SK-N-SH (cell line): ENCODE results near the gene TYW1B. TPM values are rescaled to one million over a fixed set of nuclear protein-coding genes. Genes with fewer than 3 reads are reported as not detected.
"Not testable (repeated sequence)": the region's sequence is repeated elsewhere in the genome, so short reads cannot be mapped to it uniquely, and the experiment has no call there.

Source experiments
- CTCF ChIA-PET: fragments of 300-600, 350-600 bp; formaldehyde crosslinking; extraction: SDS; loops from one replicate; lab custom pipeline; 2021; lab: Yijun Ruan, JAX
- POLR2A ChIA-PET: fragments of 350-600 bp; sonication (Branson Sonifier 250); formaldehyde crosslinking; extraction: SDS; loops from one replicate; lab custom pipeline; 2020; ENCODE audit warnings: antibody characterized with exemption, inconsistent platforms; lab: Yijun Ruan, JAX
- DNase-seq: peaks from one replicate; pipeline ENCODE4 v3.0.0; 2012
- H2AFZ ChIP-seq: fragments of 200-600 bp; sonication (generic); 2 replicates; pipeline ENCODE4 v1.8.1; 2016; ENCODE audit warnings: antibody characterized with exemption, mild to moderate bottlenecking, low read depth
- H3F3A ChIP-seq: fragments of 200-600 bp; sonication (generic); replicated peaks from 2 replicates; pipeline ENCODE3; 2016; ENCODE audit warnings: antibody characterized with exemption, mild to moderate bottlenecking; ENCODE audit not compliant: insufficient read depth
- H3K27ac ChIP-seq, 2 experiments: fragments of 200-500 bp in 1 of 2; fragments of 200-600 bp in 1 of 2; sonication (Bioruptor generic) in 1 of 2; sonication (generic), shearing (Covaris generic) in 1 of 2; 2 replicates each; pipeline versions ENCODE4 v1.5.1 to v1.6.1; 2014 to 2016; ENCODE audit warnings: low read depth in 2 of 2, inconsistent platforms in 1 of 2, low read length in 1 of 2, mild to moderate bottlenecking in 1 of 2, mixed read lengths in 1 of 2
- H3K27me3 ChIP-seq: fragments of 200-600 bp; sonication (generic), shearing (Covaris generic); 2 replicates; pipeline ENCODE4 v1.6.1; 2016; ENCODE audit warnings: mixed run types; ENCODE audit not compliant: insufficient read depth
- H3K36me3 ChIP-seq, 2 experiments: fragments of 200-500 bp in 1 of 2; fragments of 200-600 bp in 1 of 2; sonication (Bioruptor generic) in 1 of 2; sonication (generic) in 1 of 2; replicated peaks in 1 of 2; 2 replicates each; pipeline versions ENCODE3 to v1.5.1; 2014 to 2016; ENCODE audit warnings: low read length in 1 of 2, mild to moderate bottlenecking in 1 of 2; ENCODE audit not compliant: insufficient read depth in 2 of 2, control insufficient read depth in 1 of 2
- H3K4me1 ChIP-seq, 2 experiments: fragments of 200-500 bp in 1 of 2; fragments of 200-600 bp in 1 of 2; sonication (Bioruptor generic) in 1 of 2; sonication (generic), shearing (Covaris generic) in 1 of 2; 2 replicates each; pipeline versions ENCODE4 v1.5.1 to v1.6.1; 2014 to 2016; ENCODE audit warnings: low read depth in 1 of 2, low read length in 1 of 2, mixed run types in 1 of 2; ENCODE audit not compliant: insufficient read depth in 2 of 2, control insufficient read depth in 1 of 2
- H3K4me2 ChIP-seq: fragments of 200-600 bp; sonication (generic), shearing (Covaris generic); 2 replicates; pipeline ENCODE4 v1.6.1; 2017; ENCODE audit warnings: mixed run types
- H3K4me3 ChIP-seq, 2 experiments: fragments of 200-500 bp in 1 of 2; fragments of 200-600 bp in 1 of 2; sonication (Bioruptor generic) in 1 of 2; sonication (generic), shearing (Covaris generic) in 1 of 2; 2 replicates each; pipeline versions ENCODE4 v1.5.1 to v1.8.1; 2014 to 2016; ENCODE audit warnings: low read depth in 2 of 2, inconsistent platforms in 1 of 2, low read length in 1 of 2, mild to moderate bottlenecking in 1 of 2, mixed read lengths in 1 of 2, moderate library complexity in 1 of 2
- H3K79me2 ChIP-seq: fragments of 200-600 bp; sonication (generic); 2 replicates; pipeline ENCODE4 v1.8.1; 2017; ENCODE audit warnings: mild to moderate bottlenecking; ENCODE audit not compliant: insufficient read depth
- H3K9ac ChIP-seq: fragments of 200-600 bp; sonication (generic); 2 replicates; pipeline ENCODE4 v1.6.1; 2017; ENCODE audit warnings: mixed run types
- H3K9me2 ChIP-seq: fragments of 200-600 bp; sonication (generic); 2 replicates; pipeline ENCODE4 v1.6.1; 2017; ENCODE audit warnings: mixed run types
- H3K9me3 ChIP-seq: fragments of 200-600 bp; sonication (generic); 2 replicates; pipeline ENCODE4 v1.6.1; 2017; ENCODE audit warnings: mixed run types, mild to moderate bottlenecking, moderate library complexity
- H4K20me1 ChIP-seq: fragments of 200-600 bp; sonication (generic); 2 replicates; pipeline ENCODE4 v1.6.1; 2017; ENCODE audit warnings: mild to moderate bottlenecking, mixed run types; ENCODE audit not compliant: insufficient read depth
- NRF1 ChIP-seq: IDR thresholded peaks from 2 replicates; pipeline ENCODE4 v1.6.1; 2012; ENCODE audit warnings: low read depth, mild to moderate bottlenecking, low read length
- POLR2AphosphoS5 ChIP-seq: IDR thresholded peaks from 2 replicates; pipeline ENCODE4 v1.6.1; 2012; ENCODE audit warnings: low read depth, low read length
- SIN3A ChIP-seq: IDR thresholded peaks from 2 replicates; pipeline ENCODE4 v1.6.1; 2012; ENCODE audit warnings: low read depth, mild to moderate bottlenecking, low read length, moderate library complexity, borderline replicate concordance
- TAF1 ChIP-seq: IDR thresholded peaks from 2 replicates; pipeline ENCODE4 v1.6.1; 2012; ENCODE audit warnings: low read depth, mild to moderate bottlenecking, low read length, moderate library complexity, borderline replicate concordance
- YY1 ChIP-seq: IDR thresholded peaks from 2 replicates; pipeline ENCODE4 v1.4.0; 2012; ENCODE audit warnings: low read depth, mild to moderate bottlenecking
- WGBS: methylation state at CpG from one replicate; pipeline ENCODE4 v1.1.6; 2017; ENCODE audit warnings: low lambda C conversion rate; 5-methylcytosine and 5-hydroxymethylcytosine counted together
- polyA plus RNA-seq, 3 experiments: library from polyadenylated mRNA; depleted of rRNA; stranded (reverse); fragments of >200 nt; gene quantifications; 2 replicates each; pipeline ENCODE4 v1.2.3, GENCODE V29; 2012
- TF ChIP-seq, protein P1 (sequence below): IDR thresholded peaks from 2 replicates; pipeline ENCODE4 v1.6.1; 2012; ENCODE audit warnings: mild to moderate bottlenecking, low read depth, low read length, moderate library complexity

TYW1B gene
- polyA plus RNA-seq, 1 of the 3 experiments (the other 2 are of a cell fraction), result 1.4 TPM

DNA sequence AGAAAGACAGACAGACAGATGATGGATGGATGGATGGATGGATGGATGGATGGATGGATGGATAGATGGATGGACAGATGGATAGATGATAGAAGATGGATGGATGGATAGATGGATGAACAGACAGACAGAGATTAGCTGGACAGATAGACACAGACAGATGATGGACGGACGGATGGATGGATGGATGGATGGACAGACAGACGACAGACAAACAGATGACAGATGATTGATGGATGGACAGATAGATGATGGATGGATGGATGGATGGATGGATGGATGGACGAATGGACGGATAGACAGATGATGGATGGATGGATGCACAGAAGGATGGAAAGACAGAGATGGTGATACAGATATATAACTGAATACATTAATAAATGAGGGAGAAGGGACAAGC lies 224.9 kb downstream of the TYW1B start:
- H3K27ac ChIP-seq, result no peak overlapping the region
- no peak for DNase-seq
- WGBS, result 83% methylated on average over 5 of the region's 5 CpGs
- H3K9me3 ChIP-seq, result no peaks in the 10 kb centered on the region
- CTCF ChIA-PET, result no interaction called here
- no peaks in the 10 kb centered on the region for H3F3A ChIP-seq
- H4K20me1 ChIP-seq, result no peaks in the 10 kb centered on the region
- no peaks in the 10 kb centered on the region for H3K27me3 ChIP-seq
- no peak overlapping the region for H3K4me2 ChIP-seq
- H3K9me2 ChIP-seq, result no peaks in the 10 kb centered on the region
- H3K4me3 ChIP-seq, result no peak overlapping the region
- H3K9ac ChIP-seq, result no peak overlapping the region
- no peak overlapping the region for H2AFZ ChIP-seq
- H3K4me1 ChIP-seq, result no peaks in the 10 kb centered on the region
- no peak for TF ChIP-seq NRF1
- TF ChIP-seq, protein P1, sequence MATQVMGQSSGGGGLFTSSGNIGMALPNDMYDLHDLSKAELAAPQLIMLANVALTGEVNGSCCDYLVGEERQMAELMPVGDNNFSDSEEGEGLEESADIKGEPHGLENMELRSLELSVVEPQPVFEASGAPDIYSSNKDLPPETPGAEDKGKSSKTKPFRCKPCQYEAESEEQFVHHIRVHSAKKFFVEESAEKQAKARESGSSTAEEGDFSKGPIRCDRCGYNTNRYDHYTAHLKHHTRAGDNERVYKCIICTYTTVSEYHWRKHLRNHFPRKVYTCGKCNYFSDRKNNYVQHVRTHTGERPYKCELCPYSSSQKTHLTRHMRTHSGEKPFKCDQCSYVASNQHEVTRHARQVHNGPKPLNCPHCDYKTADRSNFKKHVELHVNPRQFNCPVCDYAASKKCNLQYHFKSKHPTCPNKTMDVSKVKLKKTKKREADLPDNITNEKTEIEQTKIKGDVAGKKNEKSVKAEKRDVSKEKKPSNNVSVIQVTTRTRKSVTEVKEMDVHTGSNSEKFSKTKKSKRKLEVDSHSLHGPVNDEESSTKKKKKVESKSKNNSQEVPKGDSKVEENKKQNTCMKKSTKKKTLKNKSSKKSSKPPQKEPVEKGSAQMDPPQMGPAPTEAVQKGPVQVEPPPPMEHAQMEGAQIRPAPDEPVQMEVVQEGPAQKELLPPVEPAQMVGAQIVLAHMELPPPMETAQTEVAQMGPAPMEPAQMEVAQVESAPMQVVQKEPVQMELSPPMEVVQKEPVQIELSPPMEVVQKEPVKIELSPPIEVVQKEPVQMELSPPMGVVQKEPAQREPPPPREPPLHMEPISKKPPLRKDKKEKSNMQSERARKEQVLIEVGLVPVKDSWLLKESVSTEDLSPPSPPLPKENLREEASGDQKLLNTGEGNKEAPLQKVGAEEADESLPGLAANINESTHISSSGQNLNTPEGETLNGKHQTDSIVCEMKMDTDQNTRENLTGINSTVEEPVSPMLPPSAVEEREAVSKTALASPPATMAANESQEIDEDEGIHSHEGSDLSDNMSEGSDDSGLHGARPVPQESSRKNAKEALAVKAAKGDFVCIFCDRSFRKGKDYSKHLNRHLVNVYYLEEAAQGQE, result no peak
- TF ChIP-seq POLR2AphosphoS5, result no peak
- no peak for TF ChIP-seq TAF1
- TF ChIP-seq SIN3A, result no peak
- no peak for TF ChIP-seq YY1
- TF ChIP-seq, all 33 proteins: peak for 0
- no peaks in the 10 kb centered on the region for H3K36me3 ChIP-seq
- POLR2A ChIA-PET, result no interaction called here
- H3K79me2 ChIP-seq, result no peaks in the 10 kb centered on the region

DNA sequence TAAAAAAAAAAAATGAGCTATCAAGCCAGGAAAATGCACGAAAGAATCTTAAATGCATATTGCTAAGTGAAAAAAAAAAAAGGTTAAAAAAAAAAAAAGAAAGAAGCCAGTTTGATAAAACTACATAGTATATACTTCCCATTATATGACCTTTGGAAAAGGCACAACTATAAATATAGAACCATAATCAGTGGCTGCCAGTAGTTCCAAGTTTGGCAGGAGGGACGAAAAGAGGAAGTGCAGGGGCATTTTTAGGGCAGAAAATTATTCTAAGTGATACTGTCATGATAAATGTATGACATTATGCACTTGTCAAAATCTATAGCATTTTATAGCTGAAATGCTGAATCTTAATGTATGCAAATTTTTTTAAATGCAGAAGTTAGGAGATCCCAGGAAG lies 226.3 kb downstream of the TYW1B start:
- H3K27ac ChIP-seq, H3K9ac ChIP-seq, H3K9me2 ChIP-seq, H3K4me3 ChIP-seq, H3K4me1 ChIP-seq, H3K27me3 ChIP-seq, CTCF ChIA-PET, H3K36me3 ChIP-seq, H3F3A ChIP-seq, H3K9me3 ChIP-seq, POLR2A ChIA-PET, H2AFZ ChIP-seq, DNase-seq, H4K20me1 ChIP-seq, H3K79me2 ChIP-seq, H3K4me2 ChIP-seq: not testable (repeated sequence)
- WGBS, result 51% methylated on average over 2 of the region's 2 CpGs

DNA sequence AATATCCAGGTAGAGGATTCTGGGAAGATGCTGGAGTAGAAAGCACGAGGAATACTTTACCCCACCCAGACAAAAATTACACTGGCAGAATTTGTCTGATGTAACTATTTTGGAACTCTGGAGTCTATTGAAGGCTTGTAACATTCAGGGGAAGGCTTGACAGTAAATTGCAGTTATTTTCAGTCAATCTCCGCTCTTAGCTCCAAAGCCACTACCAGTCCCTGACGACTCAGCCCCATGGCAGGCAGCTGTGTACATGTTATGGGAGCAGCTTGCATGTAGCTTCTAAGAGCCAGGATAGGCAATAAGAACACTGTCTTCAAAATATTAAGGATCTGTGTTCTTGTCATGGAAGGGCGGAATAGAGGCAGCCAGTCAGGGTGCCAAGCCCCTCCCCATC lies 238.0 kb downstream of the TYW1B start:
- H3K79me2 ChIP-seq, CTCF ChIA-PET, H3K9ac ChIP-seq, H3K4me1 ChIP-seq, H3K9me2 ChIP-seq, H3F3A ChIP-seq, H3K27me3 ChIP-seq, POLR2A ChIA-PET, H3K27ac ChIP-seq, DNase-seq, H2AFZ ChIP-seq, H3K4me2 ChIP-seq, H4K20me1 ChIP-seq, H3K4me3 ChIP-seq, H3K36me3 ChIP-seq: not testable (repeated sequence)
- H3K9me3 ChIP-seq, result peaks cover 12% of the 10 kb centered on the region; the same call in 1 of the 2 replicates
- WGBS, result 63% methylated on average over 4 of the region's 4 CpGs

DNA sequence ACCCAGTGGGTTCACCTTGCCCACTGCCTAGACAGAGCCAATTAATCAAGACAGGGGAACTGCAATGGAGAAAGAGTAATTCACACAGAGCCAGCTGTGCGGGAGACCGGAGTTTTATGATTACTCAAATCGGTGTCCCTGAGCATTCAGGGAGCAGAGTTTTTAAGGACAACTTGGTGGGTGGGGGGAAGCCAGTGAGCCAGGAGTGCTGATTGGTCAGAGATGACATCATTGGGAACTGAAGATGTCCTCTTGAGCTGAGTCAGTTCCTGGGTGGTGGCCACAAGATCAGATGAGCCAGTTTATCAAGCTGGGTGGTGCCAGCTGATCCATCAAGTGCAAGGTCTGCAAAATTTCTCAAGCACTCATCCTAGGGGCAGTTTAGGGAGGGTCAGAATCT lies 240.7 kb downstream of the TYW1B start:
- H3K9me3 ChIP-seq, result peaks cover 12% of the 10 kb centered on the region; the same call in 1 of the 2 replicates
- H3K4me2 ChIP-seq, H3K36me3 ChIP-seq, DNase-seq, H3K27ac ChIP-seq, H3K27me3 ChIP-seq, H3K4me3 ChIP-seq, H3K9ac ChIP-seq, H3K79me2 ChIP-seq, POLR2A ChIA-PET, CTCF ChIA-PET, H3F3A ChIP-seq, H3K9me2 ChIP-seq, H4K20me1 ChIP-seq, H2AFZ ChIP-seq, H3K4me1 ChIP-seq: not testable (repeated sequence)
- WGBS, result 94% methylated on average over 3 of the region's 3 CpGs

DNA sequence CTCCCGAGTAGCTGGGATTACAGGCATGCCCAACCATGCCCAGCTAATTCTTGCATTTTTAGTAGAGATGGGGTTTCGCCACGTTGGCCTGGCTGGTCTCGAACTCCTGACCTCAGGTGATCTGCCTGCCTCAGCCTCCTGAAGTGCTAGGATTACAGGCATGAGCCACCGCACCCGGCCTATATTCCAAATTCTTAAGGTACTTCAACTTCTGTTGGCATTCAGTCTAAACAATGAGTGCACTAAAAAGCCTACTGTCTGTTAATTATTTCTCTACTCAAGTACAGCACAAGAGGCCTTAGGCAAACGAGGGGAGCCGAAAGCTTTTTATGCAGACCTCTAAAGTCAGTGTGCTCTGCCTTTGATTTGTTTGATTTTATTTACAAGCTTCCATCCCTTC lies 243.4 kb downstream of the TYW1B start:
- H3K27ac ChIP-seq, H3F3A ChIP-seq, H3K4me2 ChIP-seq, H2AFZ ChIP-seq, H3K9me2 ChIP-seq, H3K36me3 ChIP-seq, H4K20me1 ChIP-seq, H3K9ac ChIP-seq, POLR2A ChIA-PET, H3K79me2 ChIP-seq, H3K27me3 ChIP-seq, H3K4me1 ChIP-seq, H3K4me3 ChIP-seq, H3K9me3 ChIP-seq, CTCF ChIA-PET, DNase-seq: not testable (repeated sequence)
- WGBS, result 85% methylated on average over 8 of the region's 8 CpGs
